Panc1 (cell line): ENCODE measurements around the gene ABCC1. TPM values are rescaled to one million over a fixed set of nuclear protein-coding genes. Genes with fewer than 3 reads are reported as not detected.

Experiments
- ATAC-seq: fragments of 200-7000 bp; cut with Tn5 transposase; 2 replicates; pipeline ENCODE4 v1.9.1; 2020; ENCODE audit warnings: mild to moderate bottlenecking, moderate library complexity
- BruUV-seq: library from RNA; stranded (reverse); fragments of 400-500 nt; replicated peaks from 2 replicates; lab custom pipeline; 2021; lab: Mats Ljungman, UMichigan
- CTCF ChIA-PET: fragments of 300-600 bp; sonication (Branson Sonifier 250); formaldehyde crosslinking; loops from one replicate; lab custom pipeline; 2022; ENCODE audit warnings: antibody characterized with exemption; lab: Charles Lee
- POLR2A ChIA-PET: fragments of 300-600 bp; sonication (Branson Sonifier 250); formaldehyde crosslinking; loops from one replicate; lab custom pipeline; 2022; ENCODE audit warnings: antibody characterized with exemption; lab: Charles Lee
- DNase-seq: peaks from one replicate; pipeline ENCODE4 v3.0.0-alpha.2; 2010; ENCODE audit warnings: low read depth, low spot score
- H3K27ac ChIP-seq: 2 replicates; pipeline ENCODE4 v1.5.1; 2011; ENCODE audit warnings: mild to moderate bottlenecking, low read length, inconsistent platforms
- H3K27me3 ChIP-seq: fragments of 200-500 bp; sonication (Bioruptor generic); 2 replicates; pipeline ENCODE4 v1.6.0; 2014; ENCODE audit warnings: low read length, inconsistent platforms; ENCODE audit not compliant: control insufficient read depth, insufficient read depth
- H3K36me3 ChIP-seq: fragments of 200-500 bp; sonication (Bioruptor generic); 2 replicates; pipeline ENCODE4 v1.5.1; 2014; ENCODE audit warnings: inconsistent platforms, mild to moderate bottlenecking, low read length, moderate library complexity; ENCODE audit not compliant: control insufficient read depth, insufficient read depth
- H3K4me1 ChIP-seq: 2 replicates; pipeline ENCODE4 v1.5.1; 2011; ENCODE audit warnings: inconsistent platforms, mild to moderate bottlenecking, low read length, moderate library complexity; ENCODE audit not compliant: control insufficient read depth, insufficient read depth
- H3K4me3 ChIP-seq, 2 experiments: 2 replicates each; pipeline ENCODE4 v1.5.1; 2011 to 2012; ENCODE audit warnings: low read depth in 2 of 2, low read length in 2 of 2, mild to moderate bottlenecking in 2 of 2, inconsistent platforms in 1 of 2, moderate library complexity in 1 of 2
- H3K9me3 ChIP-seq: fragments of 200-500 bp; sonication (Bioruptor generic); 2 replicates; pipeline ENCODE4 v1.5.1; 2014; ENCODE audit warnings: low read depth, mild to moderate bottlenecking, inconsistent platforms, low read length, moderate library complexity; ENCODE audit not compliant: control insufficient read depth, insufficient read depth
- CTCF ChIP-seq: fragments of 450-650 bp; IDR thresholded peaks from 2 replicates; pipeline ENCODE4 v1.5.1; 2017; ENCODE audit warnings: mild to moderate bottlenecking
- POLR2AphosphoS5 ChIP-seq: IDR thresholded peaks from 2 replicates; pipeline ENCODE4 v1.6.1; 2012; ENCODE audit warnings: mild to moderate bottlenecking, low read depth, low read length, moderate library complexity
- REST ChIP-seq, 2 experiments: IDR thresholded peaks; 2 replicates each; pipeline ENCODE4 v1.6.1; 2011 to 2012; ENCODE audit warnings: low read depth in 2 of 2, control low read depth in 1 of 2, low read length in 1 of 2, mild to moderate bottlenecking in 1 of 2, moderate library complexity in 1 of 2; ENCODE audit not compliant: insufficient read depth in 1 of 2
- SIN3A ChIP-seq: IDR thresholded peaks from 2 replicates; pipeline ENCODE4 v1.6.1; 2012; ENCODE audit warnings: low read depth, mild to moderate bottlenecking, low read length, moderate library complexity, borderline replicate concordance; ENCODE audit not compliant: insufficient read depth
- in situ Hi-C: cut with HindIII; loops from 2 replicates; pipeline ENCODE4 v1.10.0; 2016; ENCODE audit warnings: low sequenced_read_pairs, low pct_unique_long_range_greater_than_20kb
- intact Hi-C: fragments of 100-400 bp; cut with micrococcal nuclease; formaldehyde crosslinking; loops from one replicate; pipeline ENCODE4 v1.10.0; 2022; ENCODE audit not compliant: unreplicated experiment
- total RNA-seq: library from RNA; stranded (reverse); gene quantifications from one replicate; pipeline ENCODE4 v1.2.1, GENCODE V29; 2021; ENCODE audit not compliant: unreplicated experiment

ABCC1 gene
- total RNA-seq, 1 experiment from 2014 or later, result 296 TPM

DNA sequence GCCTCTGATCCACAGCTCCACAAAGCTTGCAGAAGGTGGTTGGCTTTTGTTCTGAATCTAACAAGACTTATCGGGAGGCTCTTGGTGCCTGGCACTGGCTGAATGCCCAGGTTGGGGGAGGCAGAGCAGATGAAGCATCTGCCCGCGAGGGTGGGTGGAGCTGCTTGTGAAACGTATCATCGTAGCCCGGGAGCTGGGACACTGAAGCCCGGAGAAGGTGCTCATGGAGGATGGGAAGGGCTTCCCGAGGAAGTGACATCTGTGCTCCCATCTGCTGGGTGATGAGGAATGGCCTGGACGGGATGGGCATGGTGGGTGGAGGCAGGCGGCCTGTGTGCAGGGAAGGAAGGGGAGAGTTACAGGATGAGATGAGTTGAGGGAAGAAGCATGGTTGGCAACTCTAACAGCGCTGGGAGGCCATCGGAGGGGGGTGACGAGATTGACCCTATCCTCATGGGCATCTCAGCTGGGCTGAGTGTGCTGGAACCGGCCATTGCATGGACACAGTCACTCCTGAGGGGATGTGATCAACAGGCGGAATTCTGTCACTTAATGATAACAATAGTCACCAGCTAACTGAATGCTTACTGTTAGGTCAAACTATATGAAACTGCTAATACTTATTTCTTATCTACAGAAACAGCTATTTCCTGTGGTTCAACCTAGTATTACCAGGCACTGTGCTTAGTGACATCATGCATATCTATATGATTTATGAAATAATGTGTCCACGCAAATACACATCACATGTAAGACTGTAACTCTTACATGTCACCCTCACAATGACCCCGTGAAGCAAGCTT is 171.2 kb downstream of the ABCC1 start:
- intact Hi-C loops, result no loop called here

More for the DNA sequence above, 171.2 kb downstream of the ABCC1 start:
- BruUV-seq, result no TSS peak
- POLR2A ChIA-PET, result no interaction called here
- CTCF ChIA-PET, result no interaction called here
- TF ChIP-seq SIN3A, result no peak
- no peak for TF ChIP-seq CTCF
- no peak for TF ChIP-seq REST (IDR thresholded peaks at IDR 0.05; ENCODE audit: insufficient read depth in 1 of 2, low read depth in 2 of 2, low read length in 1 of 2)
- 0 out of 2 replicates have a peak, but pooled peaks have one; percentile 32 for TF ChIP-seq POLR2AphosphoS5
- ATAC-seq, result 0 out of 2 replicates have a peak, but pooled peaks have one; percentile 22
- H3K27ac ChIP-seq, result no peak overlapping the region
- H3K9me3 ChIP-seq, result no peaks in the 10 kb centered on the region
- no peaks in the 10 kb centered on the region for H3K27me3 ChIP-seq
- H3K36me3 ChIP-seq, result peaks cover 14% of the 10 kb centered on the region; the same call in 1 of the 2 replicates
- no peaks in the 10 kb centered on the region for H3K4me1 ChIP-seq
- in situ Hi-C loops, result loop anchor here (10.0 kb wide), 1 partner anchor 86 kb away; no protein-coding TSS in a partner anchor
- DNase-seq, result no peak
- no peak overlapping the region for H3K4me3 ChIP-seq
